HG03175 (cell line): ENCODE results near the gene NTM.
"Not testable (repeated sequence)": the region's sequence is repeated elsewhere in the genome, so short reads cannot be mapped to it uniquely, and the experiment has no call there.

ENCODE experiments used
- ATAC-seq: cut with Tn5 transposase; IDR thresholded peaks from one replicate; pipeline ENCODE4 v1.9.1; 2021; ENCODE audit warnings: mild to moderate bottlenecking, moderate library complexity; ENCODE audit not compliant: unreplicated experiment

Gene NTM

GRCh38 chr11:131902421-131902820, 532.0 kb downstream of the NTM start:
- ATAC-seq, result no peak

DNA sequence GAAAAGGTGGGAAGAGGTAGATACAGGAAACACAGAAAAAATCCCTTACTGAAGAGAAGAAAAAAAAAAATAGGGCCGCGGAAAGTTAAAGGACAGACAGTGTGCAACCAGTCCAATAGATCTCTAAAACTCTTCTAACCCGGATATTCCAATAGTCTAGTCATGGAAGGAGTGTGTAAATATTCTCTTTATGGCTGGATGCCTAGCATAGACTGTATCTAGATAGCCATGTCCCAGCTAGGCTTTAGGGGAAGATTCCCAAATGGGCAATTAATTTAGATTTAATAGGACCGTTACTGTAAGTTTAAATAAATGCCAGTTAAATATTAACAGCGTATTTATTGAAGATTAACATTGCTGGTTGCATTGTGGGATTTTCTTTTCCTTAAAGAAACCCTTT, 532.7 kb downstream of the NTM start:
- no peak for ATAC-seq

GRCh38 chr11:131904756-131905155, 534.3 kb downstream of the NTM start:
- no peak for ATAC-seq

DNA sequence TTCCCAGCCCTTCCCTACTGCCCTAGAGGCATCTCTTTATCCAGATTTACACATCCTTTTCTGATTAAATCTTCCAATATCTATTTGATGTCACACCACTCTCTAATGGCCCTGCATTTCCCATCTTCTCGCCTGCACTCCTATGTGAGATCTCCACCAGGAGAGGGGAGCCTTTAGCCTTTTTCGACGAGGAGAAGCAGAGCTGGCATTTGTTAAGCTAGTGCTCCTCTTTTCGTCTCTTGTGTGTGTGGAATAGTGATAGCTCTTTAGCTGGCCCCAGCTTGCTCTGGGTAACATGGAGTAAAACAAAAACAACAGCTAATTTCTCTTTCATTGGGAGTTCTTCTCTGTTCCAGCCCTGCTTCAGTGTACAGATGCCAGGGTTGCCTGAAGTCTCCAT, 536.5 kb downstream of the NTM start:
- no peak for ATAC-seq

DNA sequence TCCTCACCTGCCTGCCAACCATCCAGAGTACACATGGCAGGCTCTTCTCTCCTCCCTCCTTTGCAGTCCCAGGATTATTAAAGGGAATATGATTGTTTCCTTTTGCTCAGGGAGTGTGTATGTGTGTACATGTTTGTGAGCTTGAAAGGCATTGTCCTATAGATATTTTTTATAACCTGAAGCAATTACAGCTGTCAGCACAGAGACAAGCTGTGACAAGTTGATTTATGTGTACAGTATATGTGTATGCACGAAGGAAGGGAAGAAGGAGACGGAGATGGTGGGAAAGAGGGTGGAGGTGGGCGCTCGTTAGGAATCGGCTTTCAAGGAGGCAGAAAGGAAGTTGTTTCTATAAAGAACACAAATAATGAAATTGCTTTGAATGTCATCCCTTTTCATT, 537.0 kb downstream of the NTM start:
- no peak for ATAC-seq

DNA sequence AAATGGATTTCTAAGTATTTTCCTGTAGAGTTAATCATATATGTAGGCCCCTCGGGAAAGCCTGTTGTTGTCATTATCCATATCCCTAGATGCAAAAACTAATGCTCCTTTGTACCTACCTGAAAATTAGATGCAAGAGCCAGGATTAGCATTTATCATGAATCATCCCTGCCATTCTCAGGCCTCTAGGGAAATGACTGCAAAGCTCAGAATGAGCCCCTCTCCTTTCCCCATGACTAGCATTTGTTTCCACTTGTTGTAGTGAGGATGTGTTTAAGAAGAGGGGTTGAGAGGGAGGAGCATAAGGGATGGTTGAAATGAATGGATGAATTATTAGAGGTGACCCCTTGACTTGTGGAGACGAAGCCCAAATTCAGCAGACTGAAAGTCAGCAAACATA, 537.9 kb downstream of the NTM start:
- ATAC-seq, result no peak

DNA sequence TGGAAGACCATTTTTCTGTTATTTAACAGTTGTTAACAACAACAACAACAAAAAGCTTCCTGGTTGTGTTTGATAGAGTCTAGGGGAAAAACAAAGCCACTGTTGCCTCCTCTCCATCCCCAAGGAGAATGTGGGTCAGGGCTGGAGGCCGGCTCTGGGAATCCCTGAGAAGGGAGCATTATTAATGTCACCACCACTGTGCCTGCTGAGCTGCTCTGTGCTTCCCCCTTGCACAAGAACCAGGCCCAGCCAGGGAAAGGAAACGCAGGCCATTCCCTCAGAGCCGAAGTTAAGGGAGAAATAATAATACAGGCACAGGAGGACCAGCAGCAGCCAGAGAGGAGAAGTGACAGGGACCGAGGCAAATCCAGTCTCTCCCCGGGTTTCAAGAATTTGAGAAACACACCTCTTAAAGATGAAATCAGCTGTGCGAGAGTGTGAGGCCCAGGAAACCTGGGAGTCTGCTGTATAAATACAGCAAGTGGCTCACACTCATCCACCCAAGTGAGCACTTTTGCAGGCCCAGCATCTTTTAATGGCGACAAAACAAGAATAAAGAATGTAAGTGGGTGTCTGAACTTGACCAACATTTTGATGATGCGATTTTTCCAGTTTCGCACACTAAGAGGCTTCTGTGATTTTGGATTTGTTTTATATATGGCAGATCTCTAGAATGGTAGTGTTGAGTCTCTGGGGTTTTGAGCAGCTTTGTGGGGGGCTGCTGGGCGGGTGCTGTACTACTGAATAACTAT, 539.2 kb downstream of the NTM start:
- no peak for ATAC-seq

GRCh38 chr11:131910178-131910522, 539.7 kb downstream of the NTM start:
- ATAC-seq, result no peak

DNA sequence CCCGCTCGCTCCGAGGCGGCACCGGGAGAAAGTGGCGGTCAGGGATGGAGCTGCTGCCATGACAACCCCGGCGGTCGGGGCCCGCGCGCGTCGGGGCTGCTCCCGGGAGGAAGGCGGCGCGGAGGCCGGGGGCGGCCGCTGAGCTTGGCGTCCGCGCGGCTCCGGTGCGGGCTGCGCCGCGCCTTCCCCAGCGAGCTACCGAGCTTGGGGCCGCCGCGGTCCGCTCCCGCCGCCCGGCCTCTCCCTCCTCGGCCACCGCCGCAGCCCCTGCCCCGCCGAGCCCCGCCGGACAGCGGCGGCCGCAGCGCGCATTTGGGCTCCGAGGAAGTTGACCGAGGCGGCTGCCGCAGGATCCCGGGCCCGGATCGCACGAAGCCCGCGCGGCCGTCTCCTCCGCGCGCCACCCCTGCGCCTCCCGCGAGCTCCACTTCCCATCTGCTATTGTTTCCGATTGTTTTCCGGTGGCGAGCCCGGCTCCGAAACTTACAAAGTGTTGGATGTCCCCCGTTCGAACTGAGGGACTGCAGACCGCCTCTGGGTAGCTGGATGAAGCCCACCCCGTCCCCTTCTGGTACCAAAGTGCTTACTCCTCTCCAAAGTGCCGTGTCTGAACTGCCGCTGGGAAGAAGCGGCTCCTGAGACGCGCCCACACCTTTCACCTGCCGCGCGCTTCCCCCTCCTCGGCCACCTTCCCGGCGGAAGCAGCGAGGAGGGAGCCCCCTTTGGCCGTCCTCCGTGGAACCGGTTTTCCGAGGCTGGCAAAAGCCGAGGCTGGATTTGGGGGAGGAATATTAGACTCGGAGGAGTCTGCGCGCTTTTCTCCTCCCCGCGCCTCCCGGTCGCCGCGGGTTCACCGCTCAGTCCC, 540.3 kb downstream of the NTM start:
- ATAC-seq, result no peak

- not testable (repeated sequence) for ATAC-seq
These were observed 541.1 kb downstream of the NTM start for GRCh38 chr11:131911388-131912032.

- no peak for ATAC-seq
These were observed 541.7 kb downstream of the NTM start for GRCh38 chr11:131912134-131912533.

GRCh38 chr11:131913267-131913666, 542.9 kb downstream of the NTM start:
- ATAC-seq, result no peak

GRCh38 chr11:131914361-131914774, 544.0 kb downstream of the NTM start:
- no peak for ATAC-seq

DNA sequence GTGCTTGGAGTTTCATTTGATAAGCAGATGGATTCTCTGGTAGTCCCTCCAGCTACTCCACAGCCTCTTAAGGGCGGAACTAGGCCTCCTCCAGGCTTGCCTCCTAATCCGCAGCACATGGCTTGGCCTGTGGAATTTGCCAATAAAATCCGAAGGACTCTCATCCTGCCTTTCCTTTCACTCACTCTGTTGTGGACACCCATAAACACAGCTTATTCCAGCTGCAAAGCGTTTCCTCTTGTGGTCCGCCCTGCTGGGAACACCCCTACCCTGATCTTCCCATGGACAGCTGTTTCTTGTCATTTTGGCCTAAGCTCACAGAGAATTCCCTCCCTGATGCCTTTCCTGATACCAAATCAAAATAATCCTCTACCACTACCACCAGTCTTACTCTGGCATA, 546.2 kb downstream of the NTM start:
- no peak for ATAC-seq

DNA sequence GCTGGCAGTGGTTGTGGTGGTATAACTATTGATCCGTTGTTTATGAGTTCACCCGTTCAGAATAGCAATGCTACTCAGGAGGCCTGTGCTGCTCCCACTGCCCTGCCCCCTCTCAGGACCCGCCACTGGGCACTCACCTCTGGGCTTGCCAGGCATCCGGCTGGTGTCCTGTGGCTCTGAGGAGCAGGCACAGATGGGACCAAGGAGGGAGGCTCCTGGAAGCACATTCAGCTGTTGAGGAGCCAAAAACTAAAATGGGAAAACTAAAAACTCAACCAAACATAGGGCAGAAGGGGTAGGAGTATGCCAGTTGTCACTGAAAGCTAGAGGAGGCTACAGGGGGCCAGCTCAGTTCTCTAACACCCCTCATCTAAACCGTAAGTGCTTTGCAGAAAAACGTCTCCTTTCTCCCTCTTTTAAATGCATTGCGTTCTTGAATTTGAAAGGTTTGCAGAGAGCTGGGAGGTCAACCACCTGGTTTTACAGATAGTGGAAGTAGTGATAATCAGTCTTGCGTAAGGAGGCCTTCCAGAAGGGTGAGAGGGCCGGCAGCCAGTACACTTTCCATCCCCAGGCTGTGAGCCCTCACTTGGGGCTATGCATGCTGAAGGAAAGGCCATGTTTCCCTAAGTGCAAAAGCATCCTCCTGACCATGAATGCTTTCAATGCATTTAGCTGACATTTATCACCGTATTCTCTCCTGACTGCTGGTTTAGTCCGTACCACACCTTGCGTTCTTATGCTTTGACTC, 547.4 kb downstream of the NTM start:
- ATAC-seq, result no peak

GRCh38 chr11:131918663-131919062, 548.2 kb downstream of the NTM start:
- ATAC-seq, result no peak

GRCh38 chr11:131922220-131922619, 551.8 kb downstream of the NTM start:
- no peak for ATAC-seq

GRCh38 chr11:131923309-131923708, 552.9 kb downstream of the NTM start:
- ATAC-seq, result no peak

GRCh38 chr11:131924001-131924400, 553.6 kb downstream of the NTM start:
- ATAC-seq, result no peak

DNA sequence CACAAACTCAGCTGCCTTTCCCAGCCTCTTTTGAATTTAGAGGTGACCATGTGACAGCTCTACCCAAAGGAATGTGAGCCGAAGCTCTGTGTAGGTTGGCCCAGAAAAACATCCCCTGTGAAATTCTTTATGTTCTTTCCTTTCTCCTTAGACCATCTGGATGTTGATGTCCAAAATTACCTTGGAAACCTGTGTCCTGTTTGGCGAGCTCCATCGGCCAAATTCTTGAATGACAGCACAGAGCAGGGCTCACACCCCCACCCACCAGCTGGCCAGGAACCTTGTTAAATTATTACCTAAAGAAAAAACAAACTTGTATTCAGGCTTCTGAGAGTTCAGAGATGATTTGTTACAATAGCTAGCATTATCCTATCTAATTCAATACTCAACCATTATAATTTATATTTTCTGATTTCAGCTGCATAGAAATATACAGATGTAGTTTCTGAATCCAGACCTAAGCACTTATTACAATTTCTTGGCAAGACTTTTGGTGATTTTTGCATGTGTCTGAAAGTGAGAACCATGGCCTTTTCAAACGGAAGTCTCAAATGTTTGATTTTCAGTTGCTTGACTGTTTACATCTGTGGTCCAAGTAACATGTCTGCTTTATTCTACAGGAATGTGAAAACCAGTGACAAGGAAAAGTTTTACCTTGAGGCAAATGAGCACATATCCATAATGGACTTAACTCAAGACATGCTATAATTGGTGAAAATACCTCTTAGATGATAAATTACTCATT, 554.2 kb downstream of the NTM start:
- no peak for ATAC-seq
